Stimulated activated CD8-positive, alpha-beta memory T cell treated with anti-CD3 and anti-CD28 coated beads, Interleukin-4, amount 100 ng/mL, for 4 hours (primary cell): ENCODE data around the gene KCTD12.

Experiments used
- DNase-seq, 2 donors: peaks; one replicate each; pipeline ENCODE4 v3.0.0-alpha.2; 2020; ENCODE audit warnings: low read depth in 2 of 2, low spot score in 1 of 2

The KCTD12 gene

DNA sequence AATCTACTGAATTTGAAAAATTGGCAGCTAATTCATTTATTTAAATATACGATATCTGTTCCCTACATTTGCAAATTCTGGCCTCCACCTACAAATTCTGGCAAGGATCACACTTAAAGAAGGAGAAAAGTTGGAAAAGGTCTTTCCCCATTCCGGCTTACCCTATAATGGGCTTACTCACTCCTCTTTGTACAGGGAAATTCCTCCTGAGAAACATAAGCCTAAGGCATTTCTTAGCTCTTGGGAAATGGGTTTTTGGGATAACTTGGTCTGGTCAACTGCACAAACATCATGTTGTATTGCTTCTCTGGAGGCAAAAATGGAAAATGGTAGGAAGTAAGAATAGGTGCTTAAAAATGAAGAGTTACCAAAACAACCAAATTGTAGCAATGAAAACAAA lies 25.5 kb downstream of the KCTD12 start:
- no peak for DNase-seq

DNA sequence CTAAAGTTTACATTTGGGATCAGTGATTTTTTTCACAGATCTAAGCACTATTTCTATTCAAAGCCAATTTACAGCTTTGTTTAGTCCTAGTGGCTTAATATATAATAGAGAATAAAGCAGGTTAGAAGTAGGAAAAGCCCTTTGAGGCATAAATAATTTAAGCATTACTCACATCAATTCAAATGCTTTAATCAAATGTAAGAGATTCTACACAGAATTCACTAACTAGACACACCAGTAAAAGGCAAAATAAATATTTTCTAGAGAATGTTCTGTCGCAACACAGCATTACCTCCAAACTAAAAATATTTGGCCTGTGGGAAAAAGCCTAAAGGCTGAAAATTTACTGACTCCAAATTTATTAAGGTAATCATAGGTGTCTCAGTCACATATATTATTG lies 31.3 kb downstream of the KCTD12 start:
- no peak for DNase-seq

DNA sequence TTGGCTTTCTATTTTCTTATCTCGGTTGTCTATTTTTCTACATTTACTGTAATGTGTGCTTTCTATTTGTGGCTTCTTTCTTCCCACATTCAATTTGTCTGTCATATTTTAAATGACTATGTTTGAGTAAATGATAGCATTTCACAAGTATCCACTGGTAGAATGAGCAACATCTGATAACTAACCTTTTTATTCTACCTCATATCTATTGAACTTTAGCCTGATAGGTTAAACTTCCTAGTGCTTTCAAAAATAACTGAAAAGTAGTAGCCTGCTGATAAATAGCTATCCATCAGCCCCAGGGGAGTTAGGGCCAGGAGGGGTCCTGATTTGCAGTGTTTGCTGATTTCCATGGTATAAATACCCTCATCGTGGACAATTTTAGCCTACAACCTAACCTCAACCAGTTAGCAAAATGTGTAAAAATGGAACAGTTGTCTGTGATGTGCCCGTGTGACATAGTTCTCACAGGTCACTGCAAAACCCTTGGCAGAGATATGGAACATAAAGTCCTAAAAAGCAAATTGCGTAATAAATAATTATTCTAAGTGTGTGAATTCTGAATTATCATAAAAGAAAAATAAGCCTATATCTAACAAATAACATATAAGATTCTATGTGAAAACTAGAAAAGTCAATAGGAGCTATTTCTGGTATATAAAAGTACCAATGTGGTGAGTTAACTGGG lies 32.1 kb downstream of the KCTD12 start:
- no peak for DNase-seq

DNA sequence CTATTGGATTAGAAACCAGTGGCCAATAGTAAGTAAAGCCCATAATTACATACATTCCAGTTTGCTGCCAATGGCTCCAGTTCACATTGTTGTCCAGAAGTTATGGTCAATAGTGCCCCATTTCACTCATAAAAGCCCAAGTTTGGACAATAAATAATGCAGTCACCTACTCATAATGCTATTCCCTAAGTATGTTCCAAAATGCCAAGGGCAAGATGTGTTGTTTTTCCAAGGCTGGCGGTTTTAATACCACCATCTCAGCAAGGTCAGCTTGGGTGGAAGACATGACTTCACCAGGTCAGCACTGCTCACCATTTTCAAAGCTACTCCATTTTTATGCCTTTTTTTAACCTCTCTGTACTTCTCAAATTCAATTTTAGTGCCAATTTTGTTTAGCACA lies 32.7 kb downstream of the KCTD12 start:
- DNase-seq: no peak

DNA sequence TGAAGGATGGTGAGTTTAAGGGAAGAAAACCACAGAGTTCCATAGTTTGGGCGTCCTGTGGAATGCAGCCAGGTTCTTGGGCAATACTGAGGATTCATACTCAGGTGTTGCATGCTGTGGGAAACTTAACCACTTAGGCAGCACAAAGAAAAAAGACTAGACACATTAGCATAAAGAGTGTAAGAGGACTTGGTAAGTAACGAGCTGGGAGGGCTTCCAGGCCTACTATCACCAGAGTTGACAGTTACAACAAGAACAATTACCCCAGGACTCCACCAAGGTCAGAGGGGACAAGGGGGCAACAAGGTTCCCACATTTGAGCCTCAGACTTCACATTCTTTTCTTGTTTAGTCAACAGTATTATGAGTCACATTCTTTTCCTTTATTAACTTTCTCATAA lies 33.2 kb downstream of the KCTD12 start:
- no peak for DNase-seq

DNA sequence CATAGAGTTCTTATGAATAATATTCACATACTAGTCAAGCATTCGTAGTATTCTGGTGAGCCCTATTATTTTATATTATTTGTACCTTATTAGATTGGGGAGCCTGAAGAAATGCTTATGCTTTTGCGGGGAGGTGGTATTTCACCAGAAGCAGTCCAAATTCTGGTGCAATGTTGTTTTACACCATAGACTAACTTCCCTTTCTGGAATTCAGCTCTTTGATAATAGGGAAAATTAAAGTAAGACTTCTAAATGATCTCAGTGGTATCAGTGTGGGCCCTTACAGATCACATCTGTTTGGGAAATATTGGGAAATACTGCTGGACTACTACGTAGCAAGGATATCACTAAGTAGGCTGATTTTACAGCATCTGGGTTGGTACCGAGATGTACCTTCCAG lies 34.2 kb downstream of the KCTD12 start:
- DNase-seq: no peak

DNA sequence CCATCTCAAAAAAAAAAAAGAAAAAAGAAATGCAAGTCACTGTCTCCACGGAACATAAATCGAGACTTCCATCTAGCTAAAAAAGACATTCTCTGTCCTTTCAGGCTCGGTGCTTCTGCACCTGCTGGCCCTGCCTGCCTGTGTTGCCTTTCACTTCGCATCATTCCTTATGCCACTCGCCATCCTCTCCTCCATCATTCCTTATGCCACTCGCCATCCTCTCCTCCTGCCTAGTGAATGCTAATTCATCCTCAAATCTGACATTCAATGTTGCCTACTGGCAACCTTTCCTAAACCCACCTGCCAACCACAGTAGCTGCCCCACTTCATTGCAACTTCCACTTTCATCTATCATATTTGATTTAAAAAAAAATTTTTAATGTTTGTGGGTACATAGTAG lies 36.7 kb downstream of the KCTD12 start:
- DNase-seq: no peak

DNA sequence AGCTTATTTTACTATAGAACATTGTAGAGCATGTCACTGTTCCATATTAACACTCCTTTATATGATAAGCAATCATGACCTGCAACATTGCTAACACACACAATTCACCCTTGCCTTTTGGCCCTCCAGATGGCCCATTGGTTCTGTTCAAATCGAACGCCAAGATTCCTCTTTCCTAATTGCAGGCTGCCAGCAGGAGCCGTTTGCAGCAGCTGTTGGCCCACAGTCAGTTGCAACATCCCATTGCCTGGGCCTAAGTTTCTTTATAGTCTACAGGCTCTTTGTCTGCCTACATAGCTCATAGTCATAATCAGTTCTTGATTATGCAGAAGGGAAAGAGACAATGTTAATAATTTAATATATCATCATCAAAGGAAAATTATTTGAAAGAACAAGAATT lies 37.6 kb downstream of the KCTD12 start:
- no peak for DNase-seq

DNA sequence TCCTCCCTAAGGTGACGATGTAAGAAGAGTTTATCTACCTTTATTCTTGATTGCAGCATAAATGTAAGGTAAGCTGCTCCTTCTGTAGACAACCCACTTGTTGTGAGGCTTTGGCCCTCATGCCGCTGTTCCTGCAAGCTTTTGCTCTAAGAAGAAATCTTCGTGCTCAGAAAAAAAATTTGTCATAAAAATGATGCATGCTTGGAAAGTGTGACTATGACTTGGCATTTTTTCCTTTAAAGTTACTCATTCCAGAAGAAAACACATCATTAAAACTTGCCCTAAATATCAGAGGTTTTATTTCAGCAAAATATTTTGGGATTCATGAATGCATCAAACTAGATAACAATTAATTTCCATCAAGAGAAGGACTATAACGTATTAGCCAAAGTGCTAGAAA lies 39.8 kb downstream of the KCTD12 start:
- no peak for DNase-seq

DNA sequence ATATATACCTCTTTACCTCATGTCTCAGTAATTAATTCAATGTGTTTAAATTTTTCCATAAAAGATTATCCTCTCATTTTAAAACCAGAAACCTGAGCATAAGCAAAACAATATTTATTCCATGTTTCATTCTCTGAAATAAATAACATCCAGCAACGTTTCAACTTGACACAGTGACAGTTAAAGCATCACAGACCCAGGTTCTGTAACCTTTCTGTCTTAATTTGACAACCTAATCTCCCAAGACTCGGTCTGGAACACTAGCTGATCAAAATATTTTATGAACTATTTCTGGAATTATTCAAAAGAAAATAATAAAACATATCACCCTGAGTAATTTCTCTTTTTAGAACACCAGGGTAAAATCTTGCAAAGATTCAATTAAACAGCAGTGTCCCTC lies 40.3 kb downstream of the KCTD12 start:
- DNase-seq: no peak

DNA sequence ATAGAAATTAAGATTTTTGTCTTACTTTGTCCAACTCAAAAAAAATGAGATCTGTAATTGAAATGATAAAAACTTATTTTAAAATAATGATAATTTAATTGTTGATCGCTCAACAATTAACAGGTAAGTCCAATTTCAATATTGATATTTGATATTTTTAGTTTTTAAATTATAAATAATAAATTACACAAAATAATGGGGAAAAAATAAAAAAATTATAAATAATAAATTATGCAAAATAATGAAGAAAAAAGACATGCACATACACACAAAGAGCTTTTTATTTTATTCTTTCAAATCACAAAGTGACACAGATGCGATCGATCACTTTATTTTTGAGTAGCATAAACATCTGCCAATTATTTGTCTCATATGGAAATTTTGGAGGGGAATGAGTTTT lies 40.8 kb downstream of the KCTD12 start:
- no peak for DNase-seq

DNA sequence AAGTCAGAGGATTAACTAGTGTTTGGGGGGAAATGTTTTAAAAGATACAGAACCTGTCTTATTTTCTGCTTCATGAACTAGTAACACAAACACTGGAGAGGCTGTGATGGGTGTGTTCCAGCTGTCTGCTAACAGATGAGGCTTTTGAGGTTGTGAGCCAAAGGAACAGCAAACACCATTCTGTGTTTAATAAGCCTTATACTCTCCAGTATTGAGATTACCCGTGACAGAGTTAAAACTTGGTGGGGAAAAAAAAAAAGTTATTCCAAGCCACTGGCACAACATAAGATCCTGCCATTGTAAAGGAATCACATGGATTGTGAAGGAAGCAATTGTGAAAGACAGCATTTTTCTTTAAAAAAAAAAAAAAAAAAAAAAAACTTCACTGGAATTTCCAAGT lies 48.4 kb downstream of the KCTD12 start:
- no peak for DNase-seq

DNA sequence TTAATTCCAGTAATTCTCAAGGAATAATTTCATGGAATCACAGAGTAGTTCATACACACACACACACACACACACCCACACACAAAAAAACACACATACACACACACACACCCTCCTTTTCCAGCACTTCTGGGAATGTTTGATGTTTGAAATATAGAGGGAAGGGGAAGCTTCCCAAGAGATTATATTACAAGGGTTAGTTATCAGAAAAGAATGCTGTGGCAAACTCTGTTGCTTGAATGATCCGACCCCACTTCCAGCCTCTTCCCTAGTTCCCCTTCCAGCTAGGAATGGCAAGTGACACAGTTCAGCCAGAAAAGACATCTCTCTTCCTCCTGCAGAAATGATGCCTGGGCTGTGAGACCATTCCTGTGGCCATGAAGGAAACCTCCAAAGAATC lies 49.9 kb downstream of the KCTD12 start:
- no peak for DNase-seq

DNA sequence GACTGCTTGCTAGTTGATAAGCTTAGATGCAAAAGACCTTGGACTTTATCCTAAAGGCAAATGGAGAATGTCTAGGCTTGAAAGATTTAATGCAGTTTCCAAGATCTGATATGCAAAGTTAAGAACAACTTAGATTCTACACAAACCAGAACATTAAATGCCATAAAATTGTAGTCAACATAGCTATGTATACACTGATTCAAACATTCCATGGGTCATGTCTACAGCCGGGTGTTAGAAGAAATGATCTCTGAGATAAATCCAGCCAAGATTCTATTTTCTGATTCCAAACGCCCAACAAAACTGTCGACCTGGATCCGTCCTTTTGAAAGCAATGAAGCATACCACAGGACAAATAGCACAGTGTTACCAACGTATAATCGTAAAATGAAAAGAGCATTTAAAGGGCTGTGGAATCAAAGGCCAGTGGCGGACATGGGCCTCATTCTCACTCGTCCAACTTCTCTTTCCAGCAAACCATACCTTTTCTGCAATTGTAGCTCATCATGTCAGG lies 52.7 kb downstream of the KCTD12 start:
- DNase-seq: no peak

DNA sequence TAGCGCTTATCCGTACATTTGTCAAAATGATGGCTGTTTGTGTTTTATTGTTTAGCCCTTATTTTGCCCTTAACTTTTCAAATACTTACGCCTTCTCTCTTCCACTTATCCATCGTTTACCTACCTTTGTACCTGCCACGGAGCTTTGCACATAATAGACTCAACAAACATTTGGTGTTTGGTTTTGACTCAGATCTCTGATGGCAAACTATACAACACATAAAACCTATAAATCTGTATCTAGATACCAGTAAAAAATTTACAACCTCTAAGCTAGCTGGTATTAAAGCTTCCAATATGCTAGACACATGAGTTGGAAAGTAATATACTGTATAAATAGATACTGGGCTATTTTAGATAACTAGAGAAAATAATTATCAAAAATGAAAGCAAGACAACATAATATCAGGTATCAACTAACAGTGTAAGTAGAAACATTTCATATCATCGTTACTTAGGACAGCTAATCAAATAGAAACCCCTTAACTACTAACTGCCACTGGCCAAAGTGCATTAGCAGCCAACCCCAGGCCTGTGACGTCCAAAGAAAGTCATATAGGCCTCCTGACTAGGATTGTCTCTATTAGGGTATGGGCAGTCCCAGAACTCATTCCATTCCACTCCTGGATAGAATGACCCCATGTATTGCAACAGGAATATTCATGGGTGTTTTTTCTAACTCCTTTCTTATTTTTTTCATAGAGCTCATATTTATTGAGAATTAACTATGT lies 53.8 kb downstream of the KCTD12 start:
- DNase-seq: no peak

DNA sequence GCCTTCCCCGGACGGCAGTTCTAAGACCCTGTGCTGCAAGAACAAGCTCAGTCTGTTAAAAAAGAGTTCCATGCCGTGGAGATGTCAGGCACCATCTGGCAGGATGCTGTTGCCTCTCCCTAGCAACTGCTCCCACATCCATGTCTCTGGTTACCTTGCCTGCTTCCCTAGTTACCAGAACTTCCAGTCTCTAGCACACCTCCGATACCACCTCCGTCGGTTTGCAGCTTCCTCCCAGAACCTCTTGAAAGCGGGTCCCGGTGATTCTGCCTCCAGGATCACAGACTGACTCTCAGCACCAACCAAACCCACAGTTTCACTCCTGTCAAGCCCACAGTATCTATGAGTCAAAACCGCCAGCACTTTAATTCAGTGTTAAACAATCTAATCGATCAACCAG lies 55.4 kb downstream of the KCTD12 start:
- no peak for DNase-seq
